ENCODE results near the gene JAKMIP2. TPM values are rescaled to one million over a fixed set of nuclear protein-coding genes. Genes with fewer than 3 reads are reported as not detected.

JAKMIP2 gene
- total RNA-seq, 5 donors from 2014 or later (not counting 1 experiment from before 2014, with no cell fraction given): 1.8 to 8.3 (median 5.7) TPM

Other genes starting within 250 kb of the JAKMIP2 start
- gene SPINK1, start 48.9 kb upstream of the JAKMIP2 start, total RNA-seq: 1 to 10 TPM in 3 of 5 donors, not detected in 2; 7.4 to 8.8 (median 8.8) TPM
- gene SCGB3A2, start 96.0 kb upstream of the JAKMIP2 start, total RNA-seq: under 1 TPM in 1 of 5 donors, not detected in 4; 0.99 TPM
- gene C5orf46, start 123.8 kb upstream of the JAKMIP2 start, total RNA-seq: not detected